ENCODE results near the gene HMCN2. TPM values are rescaled to one million over a fixed set of nuclear protein-coding genes. Genes with fewer than 3 reads are reported as not detected.

Gene HMCN2
- total and polyA plus RNA-seq, 2 donors from 2014 or later = 0.99 to 8.6 TPM

GRCh38 chr9:130356033-130356432, 90.5 kb downstream of the HMCN2 start:
- Histone ChIP-seq H3K36me3 (ENCODE audit: control insufficient read depth in 2 of 3, insufficient read depth in 3 of 3, low read length in 3 of 3) (no peaks in the 10 kb centered on the region), H3K27ac (ENCODE audit: low read depth in 2 of 2, low read length in 2 of 2) (no peak overlapping the region), H3K4me3 (ENCODE audit: low read length in 3 of 3) (no peak overlapping the region), H3K27me3 (ENCODE audit: control insufficient read depth, insufficient read depth, low read length) (no peaks in the 10 kb centered on the region), H3K4me1 (ENCODE audit: control insufficient read depth in 2 of 3, insufficient read depth in 2 of 3, low read depth in 1 of 3, low read length in 3 of 3) (no peaks in the 10 kb centered on the region), H3K9ac (ENCODE audit: low read length in 3 of 3) (no peak overlapping the region), H3K9me3 (ENCODE audit: control insufficient read depth in 2 of 3, insufficient read depth in 1 of 3, low read length in 3 of 3) (no peaks in the 10 kb centered on the region)
- no peak for DNase-seq
- intact Hi-C loops (cut with DNase I) = no loop called here
- FAIRE-seq = no peak
- TF ChIP-seq, protein P1, sequence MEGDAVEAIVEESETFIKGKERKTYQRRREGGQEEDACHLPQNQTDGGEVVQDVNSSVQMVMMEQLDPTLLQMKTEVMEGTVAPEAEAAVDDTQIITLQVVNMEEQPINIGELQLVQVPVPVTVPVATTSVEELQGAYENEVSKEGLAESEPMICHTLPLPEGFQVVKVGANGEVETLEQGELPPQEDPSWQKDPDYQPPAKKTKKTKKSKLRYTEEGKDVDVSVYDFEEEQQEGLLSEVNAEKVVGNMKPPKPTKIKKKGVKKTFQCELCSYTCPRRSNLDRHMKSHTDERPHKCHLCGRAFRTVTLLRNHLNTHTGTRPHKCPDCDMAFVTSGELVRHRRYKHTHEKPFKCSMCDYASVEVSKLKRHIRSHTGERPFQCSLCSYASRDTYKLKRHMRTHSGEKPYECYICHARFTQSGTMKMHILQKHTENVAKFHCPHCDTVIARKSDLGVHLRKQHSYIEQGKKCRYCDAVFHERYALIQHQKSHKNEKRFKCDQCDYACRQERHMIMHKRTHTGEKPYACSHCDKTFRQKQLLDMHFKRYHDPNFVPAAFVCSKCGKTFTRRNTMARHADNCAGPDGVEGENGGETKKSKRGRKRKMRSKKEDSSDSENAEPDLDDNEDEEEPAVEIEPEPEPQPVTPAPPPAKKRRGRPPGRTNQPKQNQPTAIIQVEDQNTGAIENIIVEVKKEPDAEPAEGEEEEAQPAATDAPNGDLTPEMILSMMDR (IDR thresholded peaks at IDR 0.05; ENCODE audit: borderline replicate concordance, extremely low read depth, insufficient read depth) = no peak

DNA sequence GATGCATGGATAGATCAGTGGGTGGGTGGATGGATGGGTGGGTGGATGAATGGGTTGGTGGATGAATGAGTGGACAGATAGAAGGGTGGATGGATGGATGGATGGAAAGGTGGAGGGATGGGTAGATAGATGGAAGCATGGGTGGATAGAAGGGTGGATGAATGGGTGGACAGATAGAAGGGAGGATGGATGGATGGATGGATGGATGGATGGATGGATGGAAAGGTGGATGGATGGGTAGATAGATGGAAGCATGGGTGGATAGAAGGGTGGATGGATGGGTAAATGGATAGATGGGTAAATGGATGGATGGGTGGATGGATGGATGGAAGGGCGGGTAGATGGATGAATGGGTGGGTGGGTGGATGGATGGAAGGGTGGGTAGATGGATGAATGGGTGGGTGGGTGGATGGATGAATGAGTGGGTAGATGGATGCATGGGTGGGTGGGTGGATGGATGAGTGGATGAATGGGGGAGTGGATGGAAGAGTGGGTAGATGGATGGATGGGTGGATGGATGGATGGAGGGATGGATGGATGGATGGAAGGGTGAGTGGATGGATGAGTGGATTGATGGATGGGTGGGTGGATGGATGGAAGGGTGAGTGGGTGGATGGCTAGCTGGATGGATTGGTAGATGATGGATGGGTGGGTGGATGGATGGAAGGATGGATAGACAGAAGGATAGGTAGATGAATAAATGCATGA, 91.5 kb downstream of the HMCN2 start:
- H3K36me3 ChIP-seq (ENCODE audit: control insufficient read depth in 2 of 3, insufficient read depth in 3 of 3, low read length in 3 of 3) = no peaks in the 10 kb centered on the region
- intact Hi-C loops (cut with DNase I) = no loop called here
- H3K9ac ChIP-seq (ENCODE audit: low read length in 3 of 3) = no peak overlapping the region
- H3K27ac ChIP-seq (ENCODE audit: low read depth in 2 of 2, low read length in 2 of 2) = no peak overlapping the region
- H3K4me1 ChIP-seq (ENCODE audit: control insufficient read depth in 2 of 3, insufficient read depth in 2 of 3, low read depth in 1 of 3, low read length in 3 of 3) = no peaks in the 10 kb centered on the region
- FAIRE-seq (no peak), DNase-seq (no peak)
- TF ChIP-seq, protein P1 (IDR thresholded peaks at IDR 0.05; ENCODE audit: borderline replicate concordance, extremely low read depth, insufficient read depth) = no peak
- H3K9me3 ChIP-seq (ENCODE audit: control insufficient read depth in 2 of 3, insufficient read depth in 1 of 3, low read length in 3 of 3) = no peaks in the 10 kb centered on the region
- H3K4me3 ChIP-seq (ENCODE audit: low read length in 3 of 3) = no peak overlapping the region
- no peaks in the 10 kb centered on the region for H3K27me3 ChIP-seq (ENCODE audit: control insufficient read depth, insufficient read depth, low read length)

GRCh38 chr9:130358928-130359327, 93.4 kb downstream of the HMCN2 start:
- H3K27me3 ChIP-seq (ENCODE audit: control insufficient read depth, insufficient read depth, low read length) = no peaks in the 10 kb centered on the region
- FAIRE-seq (no peak), DNase-seq (no peak)
- no peak overlapping the region for H3K9ac ChIP-seq (ENCODE audit: low read length in 3 of 3)
- H3K36me3 ChIP-seq (ENCODE audit: control insufficient read depth in 2 of 3, insufficient read depth in 3 of 3, low read length in 3 of 3) = no peaks in the 10 kb centered on the region
- H3K27ac ChIP-seq (ENCODE audit: low read depth in 2 of 2, low read length in 2 of 2) = no peak overlapping the region
- TF ChIP-seq, protein P1 (IDR thresholded peaks at IDR 0.05; ENCODE audit: borderline replicate concordance, extremely low read depth, insufficient read depth) = no peak
- H3K9me3 ChIP-seq (ENCODE audit: control insufficient read depth in 2 of 3, insufficient read depth in 1 of 3, low read length in 3 of 3) = no peaks in the 10 kb centered on the region
- H3K4me1 ChIP-seq (ENCODE audit: control insufficient read depth in 2 of 3, insufficient read depth in 2 of 3, low read depth in 1 of 3, low read length in 3 of 3) = no peaks in the 10 kb centered on the region
- intact Hi-C loops (cut with DNase I) = no loop called here
- no peak overlapping the region for H3K4me3 ChIP-seq (ENCODE audit: low read length in 3 of 3)

DNA sequence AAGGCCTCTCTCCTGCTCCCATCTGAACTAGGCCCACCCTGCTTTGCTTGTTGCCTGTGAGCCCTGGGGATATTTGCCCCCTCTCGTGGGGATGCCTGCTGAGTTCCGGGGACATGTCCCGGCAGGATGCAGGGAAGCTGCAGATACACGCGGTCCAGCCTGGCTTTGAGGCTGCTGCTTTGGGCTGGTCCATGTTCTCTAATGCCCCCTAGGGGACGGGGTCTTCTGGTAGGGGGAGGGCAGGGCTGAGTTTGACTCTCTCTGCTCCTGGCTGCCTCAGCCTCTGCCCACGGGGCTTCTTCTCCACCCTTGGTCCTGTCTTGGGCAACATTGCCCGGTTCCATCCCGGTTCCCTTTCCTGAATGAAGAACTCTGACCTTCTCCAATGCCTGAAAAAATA, 94.3 kb downstream of the HMCN2 start:
- intact Hi-C loops (cut with DNase I) = no loop called here
- Histone ChIP-seq H3K36me3 (ENCODE audit: control insufficient read depth in 2 of 3, insufficient read depth in 3 of 3, low read length in 3 of 3) (no peaks in the 10 kb centered on the region), H3K9me3 (ENCODE audit: control insufficient read depth in 2 of 3, insufficient read depth in 1 of 3, low read length in 3 of 3) (no peaks in the 10 kb centered on the region), H3K27ac (ENCODE audit: low read depth in 2 of 2, low read length in 2 of 2) (no peak overlapping the region), H3K9ac (ENCODE audit: low read length in 3 of 3) (no peak overlapping the region), H3K27me3 (ENCODE audit: control insufficient read depth, insufficient read depth, low read length) (no peaks in the 10 kb centered on the region), H3K4me1 (ENCODE audit: control insufficient read depth in 2 of 3, insufficient read depth in 2 of 3, low read depth in 1 of 3, low read length in 3 of 3) (no peaks in the 10 kb centered on the region), H3K4me3 (ENCODE audit: low read length in 3 of 3) (no peak overlapping the region)
- TF ChIP-seq, protein P1 (IDR thresholded peaks at IDR 0.05; ENCODE audit: borderline replicate concordance, extremely low read depth, insufficient read depth) = no peak
- FAIRE-seq (no peak), DNase-seq (no peak)
